GM19099 (cell line): ENCODE results near the gene TDRD12.

Experiments used
- POLR2A ChIP-seq: IDR thresholded peaks from 3 replicates; pipeline ENCODE4 v1.6.1; 2011; ENCODE audit warnings: low read depth; ENCODE audit not compliant: insufficient read length; ENCODE audit errors: extremely low read depth

TDRD12 gene

DNA sequence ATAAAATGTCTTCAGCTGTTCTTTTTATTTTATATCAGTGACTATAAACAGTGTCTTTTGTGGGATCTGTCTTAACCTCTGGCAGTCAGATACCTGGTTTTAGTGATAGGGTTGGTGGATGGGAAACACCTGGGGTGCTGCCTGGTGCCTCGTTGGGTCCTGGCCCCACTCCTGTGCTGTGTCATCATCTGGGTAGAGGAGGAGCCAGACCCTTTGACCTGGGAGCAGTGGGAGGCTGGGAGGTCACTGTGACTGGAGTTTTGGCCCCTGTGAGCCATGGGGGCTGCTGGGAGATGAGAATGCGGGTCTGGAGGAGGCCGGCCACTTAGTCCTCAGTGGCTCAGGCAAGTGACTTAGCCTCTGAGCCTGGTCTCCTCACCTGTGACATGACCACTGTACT lies 29.4 kb downstream of the TDRD12 start:
- no peak for TF ChIP-seq POLR2A

DNA sequence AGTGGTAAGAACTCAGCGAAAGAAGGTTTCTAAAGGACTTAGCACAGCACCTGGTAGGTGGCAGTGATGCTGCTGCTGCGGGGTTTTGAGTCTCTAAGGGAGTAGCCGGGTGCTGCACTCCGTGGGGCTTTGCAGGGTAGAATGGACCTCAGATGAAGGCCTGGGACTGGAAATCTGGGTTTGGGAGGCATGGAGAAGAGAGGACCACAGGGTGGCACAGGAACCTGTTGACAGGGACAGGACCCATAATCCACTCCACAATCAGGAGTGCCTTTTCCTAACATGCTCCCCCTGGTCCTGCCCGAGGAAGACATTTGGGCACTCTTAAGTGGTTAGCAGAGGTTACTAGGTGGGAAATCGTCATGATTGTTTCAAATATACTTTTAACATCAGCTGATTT lies 29.8 kb downstream of the TDRD12 start:
- TF ChIP-seq POLR2A: no peak

DNA sequence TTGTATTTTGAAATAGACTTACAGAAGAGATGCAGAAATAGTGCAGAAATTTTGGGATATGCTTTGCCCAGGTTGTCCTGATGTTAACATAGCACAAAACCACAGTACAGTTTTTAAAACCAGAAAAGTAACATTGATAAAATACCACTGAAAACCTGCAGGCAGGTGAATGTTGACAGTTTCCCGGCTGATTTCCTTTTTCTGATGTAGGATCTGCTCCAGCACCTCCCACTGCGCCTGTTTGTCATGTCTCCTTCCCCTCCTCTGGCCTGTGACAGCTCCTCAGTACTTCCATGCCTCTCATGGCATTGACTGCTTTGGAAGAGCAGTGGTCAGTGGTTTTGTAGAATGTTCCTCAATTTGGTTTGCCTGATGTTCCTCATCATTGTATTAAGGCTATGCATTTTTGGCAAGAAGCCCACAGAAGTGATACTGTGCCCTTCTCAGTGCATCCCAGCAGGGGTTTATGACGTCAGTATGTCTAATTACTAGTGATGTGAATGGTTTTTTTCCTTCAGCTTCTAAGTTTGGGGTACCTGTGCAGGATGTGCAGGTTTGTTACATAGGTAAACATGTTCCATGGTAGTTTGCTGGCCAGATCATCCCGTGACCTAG lies 31.0 kb downstream of the TDRD12 start:
- no peak for TF ChIP-seq POLR2A

- TF ChIP-seq POLR2A: no peak
Observed at GRCh38 chr19:32751066-32751465, 31.5 kb downstream of the TDRD12 start.

- TF ChIP-seq POLR2A: no peak
Observed at GRCh38 chr19:32757189-32757588, 37.6 kb downstream of the TDRD12 start.

DNA sequence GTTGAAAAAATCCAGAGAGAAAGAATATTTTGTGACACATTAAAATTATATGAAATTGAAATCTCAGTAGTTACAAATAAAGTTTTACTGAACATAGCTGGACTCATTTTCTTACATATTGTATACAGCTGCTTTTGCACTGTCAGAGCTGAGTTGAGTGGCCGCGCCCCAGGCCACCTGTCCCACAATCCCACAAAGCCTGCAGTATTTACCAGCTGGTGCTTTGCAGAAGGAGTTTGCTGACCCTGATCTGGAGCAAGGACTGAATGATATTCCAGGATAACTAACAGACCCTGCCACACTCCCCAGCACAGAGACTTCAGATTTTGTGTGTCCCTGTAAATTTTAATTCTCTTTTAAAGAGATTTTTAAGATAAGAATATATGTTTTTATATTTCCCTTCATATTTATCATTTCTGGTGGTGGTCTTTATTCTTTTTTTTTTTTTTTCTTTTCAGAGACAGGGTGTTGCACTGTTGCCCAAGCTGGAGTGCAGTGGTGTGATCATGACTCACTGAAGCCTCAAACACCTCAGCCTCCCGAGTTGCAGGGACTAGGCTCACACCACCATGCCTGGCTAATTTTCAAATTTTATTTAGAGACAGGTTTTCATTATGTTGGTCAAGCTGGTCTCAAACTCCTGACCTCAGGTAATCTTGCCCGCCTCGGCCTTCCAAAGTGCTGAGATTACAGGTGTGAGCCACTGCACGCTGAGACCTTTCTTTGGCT lies 48.5 kb downstream of the TDRD12 start:
- no peak for TF ChIP-seq POLR2A

- TF ChIP-seq POLR2A: no peak
Observed at GRCh38 chr19:32771596-32771995, 52.0 kb downstream of the TDRD12 start.

DNA sequence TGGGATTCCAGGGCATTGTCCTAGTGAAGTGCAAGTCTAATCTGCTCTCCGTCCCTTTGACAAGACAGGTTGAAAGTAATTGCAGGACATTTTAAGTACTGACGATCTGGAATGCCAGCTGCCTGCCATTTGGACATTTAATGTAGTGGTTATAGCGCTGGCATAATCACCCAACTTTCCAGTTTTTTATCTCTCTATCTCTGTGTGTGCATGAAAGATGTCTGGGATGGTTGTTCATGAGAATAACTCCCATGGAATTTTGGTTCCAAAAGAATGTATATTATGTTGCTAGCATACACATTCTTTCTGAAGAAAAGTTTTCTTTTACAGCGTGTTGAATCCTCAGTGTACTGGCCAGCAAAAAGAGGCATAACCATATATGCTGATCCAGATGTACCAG lies 53.6 kb downstream of the TDRD12 start:
- TF ChIP-seq POLR2A: no peak

GRCh38 chr19:32779082-32779481 lies 59.5 kb downstream of the TDRD12 start:
- TF ChIP-seq POLR2A: no peak

DNA sequence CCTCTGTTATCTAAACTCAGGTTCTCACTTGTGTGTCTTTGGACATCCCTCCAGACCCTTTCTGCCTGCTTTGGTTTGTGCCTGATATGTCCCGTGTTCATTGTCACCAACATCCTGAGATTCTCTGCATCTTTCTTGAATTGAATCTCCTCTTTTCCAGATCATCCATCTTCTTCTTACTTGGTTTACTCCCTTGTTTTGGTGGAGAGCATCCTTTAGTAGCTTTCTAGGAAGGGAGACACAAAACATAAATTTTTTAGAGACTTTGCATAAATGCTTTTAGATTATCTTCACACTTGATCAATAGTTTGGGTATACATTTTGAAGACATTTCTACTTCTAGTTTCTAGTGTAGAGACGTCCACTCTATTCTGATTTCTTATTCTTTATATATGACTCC lies 61.7 kb downstream of the TDRD12 start:
- TF ChIP-seq POLR2A: no peak

- TF ChIP-seq POLR2A: no peak
Observed at GRCh38 chr19:32789429-32789828, 69.9 kb downstream of the TDRD12 start.

DNA sequence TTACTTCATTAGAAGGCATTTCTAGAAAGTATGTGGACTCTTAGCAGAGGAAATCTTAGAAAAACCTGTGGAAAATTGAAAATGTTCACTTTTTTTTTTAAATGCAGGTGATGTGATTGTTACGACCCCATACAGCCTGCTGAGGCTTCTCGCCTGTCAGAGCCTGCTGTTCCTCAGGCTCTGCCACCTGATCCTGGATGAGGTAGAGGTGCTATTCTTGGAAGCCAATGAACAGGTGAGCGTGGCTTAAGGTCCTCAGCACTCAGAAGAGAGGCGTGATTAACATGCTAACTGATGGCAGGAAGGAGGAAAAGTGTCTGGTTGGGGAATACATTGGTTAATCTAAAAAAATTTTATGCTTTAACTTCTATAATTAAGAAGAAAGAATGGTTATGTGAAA lies 78.6 kb downstream of the TDRD12 start:
- no peak for TF ChIP-seq POLR2A

DNA sequence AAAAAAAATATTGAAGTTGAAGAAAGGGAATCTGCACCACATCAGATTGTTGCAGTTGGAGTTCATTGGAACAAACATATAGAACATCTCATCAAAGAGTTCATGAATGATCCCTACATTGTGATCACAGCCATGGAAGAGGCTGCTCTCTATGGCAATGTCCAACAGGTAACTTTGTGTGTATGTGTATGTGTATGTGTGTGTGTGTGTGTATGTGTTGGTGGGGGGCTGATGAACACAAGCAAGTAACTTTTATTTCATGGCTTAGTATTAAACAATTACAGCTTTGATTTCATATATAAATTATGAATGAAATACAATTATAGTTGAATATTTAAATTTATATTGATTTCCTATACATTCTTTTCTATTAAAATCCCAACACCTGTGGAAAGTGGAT lies 80.6 kb downstream of the TDRD12 start:
- no peak for TF ChIP-seq POLR2A

DNA sequence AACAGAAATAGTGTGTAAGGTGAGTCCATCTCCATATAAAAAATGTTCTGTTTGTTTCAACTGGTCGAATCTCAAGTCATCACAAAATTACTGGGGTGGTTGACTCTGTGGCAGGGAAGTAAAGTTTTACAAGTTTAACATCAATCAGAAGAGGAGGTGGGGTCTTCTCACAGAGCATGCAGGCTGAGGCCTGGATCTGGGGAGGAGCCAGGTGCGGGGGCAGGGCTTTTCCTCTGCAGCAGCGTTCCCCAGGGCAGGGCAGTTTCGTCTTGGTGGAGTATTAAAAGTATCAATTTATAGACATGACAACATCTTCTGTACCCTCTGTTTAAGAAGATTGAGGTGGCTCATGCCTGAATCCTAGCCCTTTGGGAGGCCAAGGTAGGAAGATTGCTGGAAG lies 81.2 kb downstream of the TDRD12 start:
- TF ChIP-seq POLR2A: no peak

GRCh38 chr19:32802840-32803239 lies 83.3 kb downstream of the TDRD12 start:
- no peak for TF ChIP-seq POLR2A

GRCh38 chr19:32808236-32808635 lies 88.7 kb downstream of the TDRD12 start:
- no peak for TF ChIP-seq POLR2A

DNA sequence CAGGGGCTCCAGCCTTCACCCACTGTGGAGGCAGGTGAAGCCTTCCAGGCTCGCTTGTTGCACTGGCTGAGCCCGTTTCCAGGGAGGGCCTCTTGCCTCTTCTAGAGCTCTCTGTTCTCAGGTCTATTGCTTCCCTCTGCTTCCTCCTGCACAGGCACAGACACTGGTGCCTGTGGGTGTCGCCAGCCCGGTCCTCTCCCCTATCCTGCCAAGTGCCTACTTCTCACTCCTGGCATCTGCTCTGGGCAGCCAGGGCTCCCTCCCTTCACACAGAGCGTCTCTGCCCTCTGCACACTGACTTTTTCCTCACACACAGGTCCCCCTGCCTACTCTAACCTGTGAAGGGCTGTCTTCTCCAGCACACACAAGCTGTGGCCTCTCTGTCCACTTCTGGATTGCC lies 89.7 kb downstream of the TDRD12 start:
- no peak for TF ChIP-seq POLR2A

- TF ChIP-seq POLR2A: no peak
Observed at GRCh38 chr19:32809754-32810153, 90.2 kb downstream of the TDRD12 start.

GRCh38 chr19:32810452-32810851 lies 90.9 kb downstream of the TDRD12 start:
- TF ChIP-seq POLR2A: no peak
